GM13977 (cell line): ENCODE measurements around the gene ZBTB45.

Experiments
- DNase-seq: peaks from one replicate; pipeline ENCODE4 v3.0.0; 2012; ENCODE audit warnings: low spot score
- in situ Hi-C: fragments of 300-500 bp; cut with MboI; formaldehyde crosslinking; loops from one replicate; pipeline ENCODE4 v1.12.0; 2022; ENCODE audit warnings: low sequenced_read_pairs, low pct_unique_long_range_greater_than_20kb, mixed read lengths, inconsistent platforms; ENCODE audit not compliant: unreplicated experiment
- TF ChIP-seq, protein P1 (sequence below): IDR thresholded peaks from 2 replicates; pipeline ENCODE4 v1.5.1; 2012; ENCODE audit warnings: mild to moderate bottlenecking, control low read depth; ENCODE audit not compliant: insufficient read depth; ENCODE audit errors: extremely low read depth, missing control alignments

ZBTB45 gene

GRCh38 chr19:58536852-58537798, 17.5 kb upstream of the ZBTB45 start:
- TF ChIP-seq, protein P1, sequence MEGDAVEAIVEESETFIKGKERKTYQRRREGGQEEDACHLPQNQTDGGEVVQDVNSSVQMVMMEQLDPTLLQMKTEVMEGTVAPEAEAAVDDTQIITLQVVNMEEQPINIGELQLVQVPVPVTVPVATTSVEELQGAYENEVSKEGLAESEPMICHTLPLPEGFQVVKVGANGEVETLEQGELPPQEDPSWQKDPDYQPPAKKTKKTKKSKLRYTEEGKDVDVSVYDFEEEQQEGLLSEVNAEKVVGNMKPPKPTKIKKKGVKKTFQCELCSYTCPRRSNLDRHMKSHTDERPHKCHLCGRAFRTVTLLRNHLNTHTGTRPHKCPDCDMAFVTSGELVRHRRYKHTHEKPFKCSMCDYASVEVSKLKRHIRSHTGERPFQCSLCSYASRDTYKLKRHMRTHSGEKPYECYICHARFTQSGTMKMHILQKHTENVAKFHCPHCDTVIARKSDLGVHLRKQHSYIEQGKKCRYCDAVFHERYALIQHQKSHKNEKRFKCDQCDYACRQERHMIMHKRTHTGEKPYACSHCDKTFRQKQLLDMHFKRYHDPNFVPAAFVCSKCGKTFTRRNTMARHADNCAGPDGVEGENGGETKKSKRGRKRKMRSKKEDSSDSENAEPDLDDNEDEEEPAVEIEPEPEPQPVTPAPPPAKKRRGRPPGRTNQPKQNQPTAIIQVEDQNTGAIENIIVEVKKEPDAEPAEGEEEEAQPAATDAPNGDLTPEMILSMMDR, result no peak
- DNase-seq, result no peak
- in situ Hi-C loops, result no loop called here

DNA sequence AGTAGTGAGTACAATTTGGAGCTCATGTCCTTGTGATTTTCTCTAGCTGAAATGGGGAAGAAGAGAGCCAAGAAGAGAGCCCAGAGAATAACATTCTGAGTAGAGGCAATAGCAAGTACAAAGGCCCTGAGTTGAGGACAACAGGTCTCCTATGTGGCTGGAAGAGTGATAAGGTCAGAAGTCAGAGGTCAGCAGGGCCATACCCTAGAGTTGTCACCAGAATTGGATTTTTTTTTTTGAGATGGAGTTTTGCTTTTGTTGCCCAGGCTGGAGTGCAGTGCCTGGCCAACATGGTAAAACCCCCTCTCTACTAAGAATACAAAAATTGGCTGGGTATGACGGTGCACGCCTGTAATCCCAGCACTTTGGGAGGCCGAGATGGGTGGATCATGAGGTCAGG, 16.2 kb upstream of the ZBTB45 start:
- TF ChIP-seq, protein P1, result no peak
- in situ Hi-C loops, result no loop called here

GRCh38 chr19:58531034-58531840, 11.6 kb upstream of the ZBTB45 start:
- in situ Hi-C loops, result no loop called here
- TF ChIP-seq, protein P1, result no peak

More for the DNA sequence above, 16.2 kb upstream of the ZBTB45 start:
- DNase-seq, result no peak

GRCh38 chr19:58529405-58529804, 9.8 kb upstream of the ZBTB45 start:
- in situ Hi-C loops, result no loop called here
- DNase-seq, result no peak
- TF ChIP-seq, protein P1, result no peak

More at GRCh38 chr19:58531034-58531840, 11.6 kb upstream of the ZBTB45 start:
- DNase-seq, result no peak

DNA sequence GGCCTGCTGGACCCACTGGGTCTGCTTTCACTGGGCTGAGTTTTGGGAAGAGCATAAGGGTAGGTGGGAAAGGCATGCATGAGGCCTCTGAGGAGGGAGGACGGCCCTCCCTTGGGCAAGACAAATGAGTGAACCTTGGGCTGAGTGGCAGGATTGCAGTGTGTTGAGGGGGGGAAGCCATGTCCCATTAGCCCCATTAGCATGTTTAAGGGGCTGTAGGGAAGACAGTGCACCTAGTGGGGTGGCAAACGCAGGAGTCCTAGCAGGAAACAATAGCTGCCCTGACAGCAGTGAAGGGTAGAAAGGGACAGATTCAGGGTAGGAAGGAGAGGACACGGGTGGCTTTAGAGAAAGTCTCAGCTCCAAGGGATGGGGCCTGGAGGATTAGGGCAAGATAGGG, 3.1 kb upstream of the ZBTB45 start:
- in situ Hi-C loops, result no loop called here
- TF ChIP-seq, protein P1, result no peak
- DNase-seq, result no peak

DNA sequence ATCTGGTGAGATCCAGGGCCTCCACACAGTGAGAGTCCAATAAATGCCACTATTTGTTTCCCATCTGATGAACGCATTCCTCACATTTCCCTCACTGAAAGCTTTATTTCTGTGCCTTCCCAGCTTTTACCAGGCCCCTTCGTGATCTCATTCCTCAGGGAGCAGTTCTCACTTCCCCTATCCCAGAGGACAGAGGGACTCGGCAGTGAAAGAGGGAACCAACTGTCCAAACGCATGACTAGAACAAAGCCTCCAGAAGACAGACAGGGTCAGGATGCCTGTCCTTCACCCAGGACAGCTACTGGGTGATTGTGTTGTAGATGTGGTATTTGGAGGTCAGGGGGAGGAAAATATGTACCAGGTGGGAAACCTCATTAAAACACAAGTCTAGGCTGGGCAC, 2.0 kb upstream of the ZBTB45 start:
- DNase-seq, result no peak
- TF ChIP-seq, protein P1, result no peak
- in situ Hi-C loops, result no loop called here
